NCI-H187 (cell line): ENCODE results near the gene TSTD2.
A peak's percentile ranks its signal among the peaks of the same experiment; 100 is the strongest.

Experiments used
- DNase-seq, 2 experiments: peaks; one replicate each; lab custom pipeline; 2025; lab: John Stamatoyannopoulos, UW

TSTD2 gene

DNA sequence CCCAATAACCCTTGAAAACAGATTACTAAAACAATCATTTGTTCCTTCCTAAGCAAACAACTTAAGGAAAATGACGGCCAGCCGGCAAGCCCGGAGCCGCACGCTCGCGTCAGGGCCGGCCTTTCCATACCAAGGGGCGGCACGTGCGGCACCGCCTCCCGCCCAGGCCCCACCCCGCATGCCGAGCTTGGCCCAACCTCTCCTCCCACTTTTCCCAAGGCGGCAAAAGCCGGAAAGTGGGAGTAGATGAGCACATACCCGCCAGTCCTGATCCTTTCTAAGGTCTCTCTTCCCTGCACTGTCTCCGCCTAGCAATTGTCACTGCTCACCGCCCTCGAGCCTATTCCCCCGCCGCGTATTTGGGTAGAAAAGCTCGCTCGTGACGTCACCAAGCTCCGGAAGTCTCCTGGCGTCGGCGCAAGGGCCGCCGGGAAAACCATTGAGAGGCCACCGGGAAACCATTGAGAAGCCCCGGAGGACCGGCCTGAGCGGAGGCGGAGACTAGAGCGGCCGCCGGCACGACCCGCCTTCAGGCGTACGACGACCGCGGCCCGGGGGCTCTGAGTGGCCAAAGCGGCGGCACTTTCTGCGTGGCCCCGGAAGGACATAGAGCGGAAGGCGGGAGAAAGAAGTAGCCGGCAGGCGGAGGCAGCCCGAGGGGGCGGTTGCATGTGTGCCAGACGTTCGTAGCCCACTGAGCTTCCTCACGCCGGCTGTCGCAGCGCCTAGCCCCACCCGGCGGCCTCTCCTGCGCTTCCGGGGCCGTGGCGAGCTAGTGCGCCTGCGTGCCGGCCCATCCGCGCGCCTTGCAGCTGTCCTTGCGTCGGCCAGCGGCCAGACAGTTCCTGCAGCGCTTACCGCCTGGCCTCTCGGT lies at the start of gene TSTD2, which contains the start of gene NCBP1:
TSTD2 (minus strand) TSS at position 384 of the 874 bp plus-strand sequence. CDS start 5,806 bp downstream, outside the sequence.
NCBP1 (plus strand) TSS at position 837 of the 874 bp plus-strand sequence. CDS start 61 bp downstream, outside the sequence.
- peak; percentile 87 to 89 for DNase-seq

DNA sequence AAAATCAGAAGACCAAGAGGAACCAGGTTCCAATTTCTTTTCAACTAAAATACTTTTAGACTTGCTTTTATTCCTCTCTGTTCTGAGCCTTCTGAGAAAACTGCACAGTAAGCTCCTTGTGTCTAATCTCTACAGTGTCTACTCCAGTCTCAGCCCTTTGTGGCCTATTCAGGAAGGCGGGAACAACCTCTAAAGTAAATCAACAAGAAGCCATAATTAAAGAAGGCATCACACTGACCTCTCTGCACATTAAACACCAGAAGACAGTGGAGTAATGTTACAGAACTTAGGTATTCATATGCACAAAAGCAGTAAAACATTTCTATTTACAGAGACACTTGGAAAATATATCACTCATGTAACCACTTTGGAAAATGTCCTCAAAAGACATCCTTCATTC lies 49.1 kb upstream of the TSTD2 start:
- no peak for DNase-seq

- DNase-seq = no peak
Measured at GRCh38 chr9:97675655-97676054, 42.5 kb upstream of the TSTD2 start.

DNA sequence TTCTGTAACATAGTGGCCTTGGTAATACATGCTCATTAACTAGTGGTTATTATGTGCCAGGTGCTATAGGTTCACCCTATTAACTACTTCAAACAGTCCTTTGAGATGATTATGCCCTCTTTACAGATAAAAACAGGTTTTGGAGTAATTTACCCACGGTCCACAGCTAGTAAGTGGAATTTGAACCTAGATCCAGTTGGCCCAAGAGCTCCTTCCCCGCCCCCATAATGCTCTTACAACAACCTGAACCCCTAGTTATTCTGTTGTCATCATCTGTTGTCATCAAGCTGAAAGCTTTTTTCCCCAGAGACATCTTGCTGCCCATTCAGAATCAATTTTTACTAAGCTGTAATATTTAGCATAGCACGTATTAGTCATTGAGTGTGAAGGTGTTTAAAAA lies 40.8 kb upstream of the TSTD2 start:
- DNase-seq = no peak

DNA sequence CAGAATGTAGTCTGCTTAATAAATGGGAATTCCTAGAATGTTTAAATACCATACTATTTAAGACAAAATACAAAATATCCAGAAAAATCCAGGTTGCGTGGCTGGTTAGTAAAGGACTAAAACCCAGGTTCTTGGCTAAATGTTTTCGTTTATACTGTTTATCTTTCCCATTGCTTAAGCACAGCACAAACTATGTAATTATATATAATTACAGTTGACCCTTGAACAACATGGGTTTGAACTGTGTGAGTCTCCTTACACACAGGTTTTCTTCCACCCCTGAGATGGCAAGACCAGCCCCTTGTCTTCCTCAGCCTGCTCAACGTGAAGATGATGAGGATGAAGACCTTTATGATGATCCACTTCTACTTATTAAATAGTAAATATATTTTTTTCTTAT lies 39.2 kb upstream of the TSTD2 start:
- no peak for DNase-seq

GRCh38 chr9:97670586-97670985 lies 37.4 kb upstream of the TSTD2 start:
- no peak for DNase-seq

- DNase-seq = no peak
Measured at GRCh38 chr9:97668485-97668884, 35.3 kb upstream of the TSTD2 start.

DNA sequence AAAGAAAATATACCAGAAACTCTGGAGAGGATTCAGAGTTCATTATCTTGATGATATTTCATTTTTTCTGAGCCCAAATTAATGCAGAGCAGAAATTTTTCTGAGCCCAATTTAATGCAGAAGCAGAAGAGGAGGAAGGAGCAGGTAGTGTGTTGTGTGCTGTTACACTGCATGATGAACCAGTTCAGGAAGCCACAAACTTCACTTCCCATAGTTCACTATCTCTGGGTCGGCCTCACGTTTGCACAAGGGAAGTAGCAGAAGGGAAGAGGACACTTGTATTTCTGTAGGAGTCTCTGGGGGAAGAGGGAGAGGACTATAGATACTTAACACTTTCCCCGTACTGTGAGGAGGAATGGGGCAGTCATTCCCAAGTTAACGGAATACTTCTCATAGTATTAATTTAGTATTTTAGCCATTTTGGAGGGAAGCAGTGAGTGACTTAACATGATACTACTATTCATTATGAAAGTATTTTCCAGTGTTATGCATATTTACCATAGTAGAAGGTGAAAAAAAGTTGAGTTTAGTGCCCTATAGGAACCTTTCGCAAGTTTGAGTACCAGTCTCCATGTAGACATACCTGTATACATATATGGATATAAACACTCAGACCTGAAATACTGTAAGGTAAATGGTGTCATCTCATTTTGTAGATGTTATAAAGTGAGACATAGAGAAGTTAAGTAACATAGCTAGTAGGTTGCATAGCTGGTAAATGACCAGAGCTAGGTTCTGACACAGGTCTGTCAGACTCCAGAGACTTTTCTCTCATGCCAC lies 33.9 kb upstream of the TSTD2 start:
- DNase-seq = no peak

GRCh38 chr9:97665742-97666141 lies 32.6 kb upstream of the TSTD2 start:
- no peak for DNase-seq

GRCh38 chr9:97660847-97661246 lies 27.7 kb upstream of the TSTD2 start:
- no peak for DNase-seq

DNA sequence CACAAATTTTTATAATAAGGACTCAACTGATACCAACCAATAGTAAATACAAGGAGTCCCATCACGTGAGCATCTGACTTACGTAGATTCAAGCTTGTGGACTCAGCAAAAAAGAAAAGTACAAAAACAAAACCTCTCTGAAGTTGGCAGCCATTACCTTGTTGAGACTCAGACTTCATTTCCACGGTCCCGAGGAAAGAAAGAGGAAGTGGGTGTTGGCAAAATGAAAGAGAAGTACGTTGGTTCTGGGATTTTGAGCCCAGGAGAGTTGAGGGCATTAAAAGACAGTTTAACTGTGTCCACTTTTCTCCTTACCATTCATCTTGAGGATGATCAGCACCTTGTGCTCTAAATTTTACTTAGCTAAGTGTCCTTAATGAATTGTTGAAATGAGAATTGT lies 27.2 kb upstream of the TSTD2 start:
- DNase-seq = no peak

GRCh38 chr9:97659771-97660170 lies 26.6 kb upstream of the TSTD2 start:
- DNase-seq = no peak

GRCh38 chr9:97658707-97659106 lies 25.5 kb upstream of the TSTD2 start:
- DNase-seq = no peak

- no peak for DNase-seq
Measured at GRCh38 chr9:97651646-97652045, 18.5 kb upstream of the TSTD2 start.

- DNase-seq = no peak
Measured at GRCh38 chr9:97647996-97648395, 14.8 kb upstream of the TSTD2 start.

DNA sequence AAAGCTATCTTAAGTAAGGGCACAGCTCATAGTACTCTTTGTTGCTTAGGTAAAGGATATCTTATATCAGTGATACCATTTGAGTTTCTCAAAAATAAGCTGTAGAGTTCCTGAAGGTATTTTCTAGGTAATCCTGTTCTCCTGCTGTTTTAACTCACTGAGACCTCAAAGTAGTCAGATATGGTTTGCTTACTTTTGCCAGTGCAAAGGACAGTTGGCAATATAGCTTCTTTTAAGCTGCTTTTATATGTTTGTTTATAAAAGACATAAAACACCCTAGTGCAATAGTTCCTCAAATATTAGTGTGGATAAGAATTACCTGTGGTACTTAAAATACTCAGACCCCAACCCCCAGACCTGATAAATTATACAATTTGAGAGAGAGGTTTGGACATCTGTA lies 12.6 kb upstream of the TSTD2 start:
- no peak for DNase-seq

GRCh38 chr9:97640325-97640724 lies 7.2 kb upstream of the TSTD2 start:
- no peak for DNase-seq

- no peak for DNase-seq
Measured at GRCh38 chr9:97638666-97639065, 5.5 kb upstream of the TSTD2 start.

DNA sequence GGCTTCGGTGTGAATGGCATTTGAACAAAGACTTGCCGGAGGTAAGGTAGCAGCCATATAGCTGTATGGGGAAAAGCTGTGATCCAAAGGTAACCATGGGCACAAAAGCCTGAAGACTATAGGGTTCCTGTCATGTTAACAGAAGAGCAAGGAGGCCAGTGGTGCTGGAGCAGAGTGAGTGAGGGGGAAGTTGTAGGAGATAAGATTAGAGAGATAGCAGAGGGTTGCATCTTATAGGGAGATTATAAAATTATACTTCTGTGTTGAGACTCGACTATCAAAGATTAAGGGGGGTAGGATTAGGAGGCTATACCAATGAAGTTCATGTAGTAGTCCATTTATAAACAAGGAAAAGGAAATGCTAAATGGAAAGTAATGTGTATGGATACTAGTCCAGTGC lies 3.7 kb upstream of the TSTD2 start:
- no peak for DNase-seq

DNA sequence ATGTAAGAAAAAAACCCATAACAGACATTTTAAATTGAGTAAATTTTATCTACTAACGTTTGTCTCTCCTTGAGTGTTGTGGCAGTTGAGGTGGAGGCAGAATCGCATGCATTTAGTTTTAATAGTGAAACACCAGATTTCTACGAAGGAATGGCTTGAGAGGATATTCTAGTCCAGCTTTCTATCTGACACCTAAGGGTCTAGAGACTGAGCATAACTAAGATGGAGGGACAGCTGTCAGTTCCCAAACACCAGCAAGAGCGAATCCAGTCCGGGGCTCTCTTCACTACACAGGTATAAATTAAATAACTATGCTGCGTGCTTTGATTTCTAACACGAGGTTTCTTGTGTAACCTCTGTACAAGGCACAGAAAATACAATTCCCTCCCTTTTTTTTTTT lies 1.9 kb upstream of the TSTD2 start:
- DNase-seq = no peak

GRCh38 chr9:97633859-97634490 lies 807 bp upstream of the TSTD2 start:
- DNase-seq = no peak

DNA sequence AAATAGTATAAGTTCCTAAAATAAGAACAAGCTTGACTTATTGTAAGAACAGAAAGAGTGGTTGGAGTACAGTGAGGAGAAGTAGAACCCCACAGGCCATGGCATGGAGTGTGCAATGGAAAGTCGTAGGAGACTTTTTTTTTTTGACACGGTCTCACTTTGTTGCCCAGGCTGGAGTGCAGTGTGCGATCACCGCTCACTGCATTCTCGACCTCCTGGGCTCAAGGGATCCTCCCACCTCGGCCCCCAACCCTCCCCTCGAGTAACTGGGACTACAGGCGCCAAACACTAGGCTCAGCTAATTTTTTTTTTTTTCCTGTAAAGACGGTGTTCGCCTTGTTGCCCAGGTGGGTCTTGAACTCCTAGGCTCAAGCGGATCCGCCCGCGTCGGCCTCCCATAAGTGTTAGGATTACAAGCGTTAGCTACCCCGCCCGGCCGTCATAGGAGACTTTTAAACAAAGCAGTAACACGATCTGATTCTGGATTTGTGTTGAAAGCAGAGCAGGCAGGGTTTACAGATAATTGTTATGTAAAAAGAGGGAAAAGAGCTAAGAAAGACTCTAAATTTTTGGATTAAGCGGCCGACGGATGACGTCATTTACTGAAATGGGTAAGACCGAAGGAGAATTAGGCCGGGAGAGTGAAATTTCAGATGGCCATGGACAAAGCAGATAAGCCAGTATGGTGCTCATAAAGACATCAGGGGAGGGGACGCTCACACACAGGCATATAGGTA lies 752 bp downstream of the TSTD2 start:
- DNase-seq = peak in 1 of 2 experiments; percentile 69
